Measurements from ENCODE around the gene SOWAHC. TPM values are rescaled to one million over a fixed set of nuclear protein-coding genes. Genes with fewer than 3 reads are reported as not detected.
"Not testable (repeated sequence)": the region's sequence is repeated elsewhere in the genome, so short reads cannot be mapped to it uniquely, and the experiment has no call there.

The SOWAHC gene
- total RNA-seq, 1 donor from 2014 or later = 2.2 TPM

- Mint-ChIP-seq H3K36me3 (ENCODE audit: low read depth, unreplicated experiment) (no peaks in the 10 kb centered on the region), H3K27ac (ENCODE audit: unreplicated experiment) (no peak overlapping the region), H3K4me3 (ENCODE audit: unreplicated experiment) (no peak overlapping the region), H3K4me1 (ENCODE audit: unreplicated experiment) (no peaks in the 10 kb centered on the region), H3K9me3 (ENCODE audit: unreplicated experiment) (no peaks in the 10 kb centered on the region), H3K27me3 (ENCODE audit: unreplicated experiment) (peaks cover 5% of the 10 kb centered on the region)
- no peak for DNase-seq (ENCODE audit: low spot score)
- TF ChIP-seq CTCF (IDR thresholded peaks at IDR 0.05; ENCODE audit: unreplicated experiment) = no peak
Measured at GRCh38 chr2:109624339-109624738, 10.2 kb downstream of the SOWAHC start.

- not testable (repeated sequence) for H3K27ac Mint-ChIP-seq (ENCODE audit: unreplicated experiment); DNase-seq (ENCODE audit: low spot score); H3K9me3 Mint-ChIP-seq (ENCODE audit: unreplicated experiment); H3K4me3 Mint-ChIP-seq (ENCODE audit: unreplicated experiment); H3K27me3 Mint-ChIP-seq (ENCODE audit: unreplicated experiment); H3K36me3 Mint-ChIP-seq (ENCODE audit: low read depth, unreplicated experiment); H3K4me1 Mint-ChIP-seq (ENCODE audit: unreplicated experiment)
Measured at GRCh38 chr2:109628321-109628720, 14.2 kb downstream of the SOWAHC start.

GRCh38 chr2:109629867-109630266, 15.7 kb downstream of the SOWAHC start:
- Mint-ChIP-seq H3K4me3 (ENCODE audit: unreplicated experiment) (no peak overlapping the region), H3K4me1 (ENCODE audit: unreplicated experiment) (no peaks in the 10 kb centered on the region), H3K27me3 (ENCODE audit: unreplicated experiment) (peaks cover 5% of the 10 kb centered on the region), H3K27ac (ENCODE audit: unreplicated experiment) (no peak overlapping the region), H3K9me3 (ENCODE audit: unreplicated experiment) (no peaks in the 10 kb centered on the region), H3K36me3 (ENCODE audit: low read depth, unreplicated experiment) (no peaks in the 10 kb centered on the region)
- no peak for TF ChIP-seq CTCF (IDR thresholded peaks at IDR 0.05; ENCODE audit: unreplicated experiment)
- no peak for DNase-seq (ENCODE audit: low spot score)

- Mint-ChIP-seq H3K36me3 (ENCODE audit: low read depth, unreplicated experiment) (no peaks in the 10 kb centered on the region), H3K4me3 (ENCODE audit: unreplicated experiment) (no peak overlapping the region), H3K27me3 (ENCODE audit: unreplicated experiment) (peaks cover 5% of the 10 kb centered on the region), H3K9me3 (ENCODE audit: unreplicated experiment) (no peaks in the 10 kb centered on the region), H3K27ac (ENCODE audit: unreplicated experiment) (no peak overlapping the region), H3K4me1 (ENCODE audit: unreplicated experiment) (no peaks in the 10 kb centered on the region)
- DNase-seq (ENCODE audit: low spot score) = no peak
- TF ChIP-seq CTCF (IDR thresholded peaks at IDR 0.05; ENCODE audit: unreplicated experiment) = no peak
Measured at GRCh38 chr2:109630441-109631430, 16.6 kb downstream of the SOWAHC start.

- Mint-ChIP-seq H3K4me3 (ENCODE audit: unreplicated experiment) (no peak overlapping the region), H3K9me3 (ENCODE audit: unreplicated experiment) (no peaks in the 10 kb centered on the region), H3K4me1 (ENCODE audit: unreplicated experiment) (no peaks in the 10 kb centered on the region), H3K27ac (ENCODE audit: unreplicated experiment) (no peak overlapping the region), H3K36me3 (ENCODE audit: low read depth, unreplicated experiment) (no peaks in the 10 kb centered on the region), H3K27me3 (ENCODE audit: unreplicated experiment) (peaks cover 3% of the 10 kb centered on the region)
- no peak for DNase-seq (ENCODE audit: low spot score)
- TF ChIP-seq CTCF (IDR thresholded peaks at IDR 0.05; ENCODE audit: unreplicated experiment) = no peak
Measured at GRCh38 chr2:109631741-109632140, 17.6 kb downstream of the SOWAHC start.
